ENCODE results near the gene LRRC75B.

LRRC75B gene

DNA sequence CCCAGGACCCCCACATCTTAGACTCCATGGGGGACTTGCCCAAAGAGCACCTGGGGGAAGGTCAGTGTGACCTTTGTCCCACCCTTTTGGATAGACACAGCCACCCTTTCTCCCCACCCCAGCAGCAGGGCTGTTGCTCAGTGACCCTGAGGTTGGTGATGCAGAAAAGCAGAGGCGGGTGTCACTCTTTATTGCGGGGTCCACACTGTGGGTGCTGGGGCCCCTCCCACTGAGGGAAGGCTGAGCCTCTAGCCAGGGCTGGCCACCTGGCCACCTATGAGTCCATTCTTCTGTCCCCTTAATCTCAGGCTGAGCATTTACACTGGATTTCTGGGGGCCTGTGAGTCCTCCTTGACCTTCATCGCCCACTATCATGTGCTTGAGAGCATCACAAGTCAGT, 7.4 kb downstream of the LRRC75B start:
- no peak for DNase-seq (ENCODE audit: low read depth, low spot score)

DNA sequence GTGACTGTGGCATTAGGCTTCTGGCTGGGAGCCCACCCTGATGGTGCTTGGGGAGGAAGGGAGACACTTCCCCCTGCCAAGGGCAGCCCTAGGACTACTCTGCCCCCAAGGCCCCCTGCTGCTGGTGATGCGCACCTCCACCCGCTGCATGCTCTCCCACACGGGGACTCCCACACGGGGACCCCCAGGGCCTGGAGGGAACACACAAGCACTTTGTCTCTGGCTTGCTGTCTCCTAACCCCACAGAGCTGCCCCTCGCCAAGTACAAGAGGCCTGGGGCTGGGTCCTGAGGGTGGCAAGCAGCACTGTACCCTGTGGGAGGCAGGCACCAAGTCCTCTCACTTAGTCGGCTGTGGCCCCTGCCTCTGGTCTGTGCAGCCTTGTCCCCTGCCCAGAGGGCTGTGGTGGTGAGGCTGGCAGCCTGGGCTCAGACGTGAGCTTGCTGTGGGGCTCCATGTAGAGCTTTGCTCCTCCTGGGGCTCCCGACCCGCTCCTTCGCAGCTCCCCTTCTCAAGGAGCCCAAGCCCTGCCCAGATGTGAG, 7.9 kb downstream of the LRRC75B start:
- no peak for DNase-seq (ENCODE audit: low read depth, low spot score)

DNA sequence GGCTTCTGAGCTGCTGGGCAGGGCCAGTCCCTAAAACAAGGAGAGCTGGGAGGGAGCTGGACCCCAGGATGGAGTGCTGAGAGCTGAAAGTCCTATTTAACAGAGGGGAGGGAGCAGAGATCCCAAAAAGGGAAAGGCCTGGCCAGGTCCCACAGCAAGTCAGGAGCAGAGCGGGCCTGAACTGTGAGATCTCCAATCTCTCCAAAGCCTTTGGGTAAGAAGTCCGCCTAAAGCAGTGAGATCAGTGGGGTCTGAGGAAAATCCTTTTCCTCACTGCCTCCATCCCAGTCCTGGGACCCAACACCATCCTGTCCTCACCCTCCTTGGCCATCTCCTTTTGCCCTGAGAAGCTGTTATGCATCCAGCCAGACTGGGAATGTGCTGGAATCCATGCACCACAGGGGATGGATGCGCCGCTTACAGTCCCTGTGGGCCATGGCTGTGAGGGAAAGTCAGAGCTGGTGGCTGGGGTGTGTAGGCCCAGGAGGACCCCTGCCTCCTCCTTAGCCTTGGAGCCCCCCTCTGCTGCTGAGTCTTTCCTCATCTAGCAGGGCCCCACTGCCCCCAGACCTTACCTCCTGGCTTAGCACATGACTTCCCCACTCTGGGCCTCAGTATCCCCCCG, 8.6 kb downstream of the LRRC75B start:
- DNase-seq (ENCODE audit: low read depth, low spot score), result no peak

DNA sequence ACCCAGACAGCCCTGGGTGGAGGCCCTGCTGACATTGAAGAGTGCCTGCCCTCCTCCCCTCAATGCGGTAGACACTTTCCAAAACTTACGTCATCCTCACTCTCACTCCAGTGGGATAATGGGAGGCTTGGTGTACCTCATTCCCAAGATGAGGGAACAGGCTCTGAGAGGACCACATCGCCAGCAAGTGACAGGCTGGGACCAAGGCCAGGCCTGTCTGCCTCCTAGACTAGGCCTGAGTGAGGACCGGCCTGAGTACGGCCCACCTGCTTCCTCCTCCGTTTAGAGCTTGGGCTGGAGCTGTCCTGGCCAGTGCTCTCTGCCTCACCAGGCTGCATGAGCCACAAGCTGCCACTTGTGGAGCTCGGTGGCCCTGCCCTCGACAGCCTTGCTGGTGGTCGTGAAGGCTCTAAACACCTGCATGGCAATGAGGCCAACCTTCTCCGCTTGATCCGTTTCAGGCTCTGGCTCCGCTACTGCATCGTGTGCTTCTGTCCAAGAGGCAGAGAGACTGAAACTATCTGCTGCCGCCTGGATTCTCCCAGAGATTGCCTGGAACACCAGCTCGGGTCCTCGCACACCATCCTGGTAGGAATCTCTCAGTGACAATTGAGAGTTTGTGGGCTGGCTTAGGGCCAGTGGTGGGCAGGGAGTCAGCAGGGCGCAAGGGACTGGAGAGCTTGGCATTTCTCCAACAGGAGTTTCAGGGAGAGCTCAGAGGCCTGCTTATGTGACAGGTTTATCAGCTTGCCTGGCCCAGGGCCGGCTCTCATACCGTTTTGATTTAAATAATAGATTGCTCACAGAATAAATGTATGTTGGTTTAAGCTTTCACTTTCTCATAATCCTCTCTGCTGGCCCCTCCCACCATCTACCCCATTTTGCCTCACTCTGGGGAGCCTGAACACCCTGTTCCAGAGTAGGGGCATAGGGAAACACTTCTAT, 9.4 kb downstream of the LRRC75B start:
- DNase-seq (ENCODE audit: low read depth, low spot score), result no peak

DNA sequence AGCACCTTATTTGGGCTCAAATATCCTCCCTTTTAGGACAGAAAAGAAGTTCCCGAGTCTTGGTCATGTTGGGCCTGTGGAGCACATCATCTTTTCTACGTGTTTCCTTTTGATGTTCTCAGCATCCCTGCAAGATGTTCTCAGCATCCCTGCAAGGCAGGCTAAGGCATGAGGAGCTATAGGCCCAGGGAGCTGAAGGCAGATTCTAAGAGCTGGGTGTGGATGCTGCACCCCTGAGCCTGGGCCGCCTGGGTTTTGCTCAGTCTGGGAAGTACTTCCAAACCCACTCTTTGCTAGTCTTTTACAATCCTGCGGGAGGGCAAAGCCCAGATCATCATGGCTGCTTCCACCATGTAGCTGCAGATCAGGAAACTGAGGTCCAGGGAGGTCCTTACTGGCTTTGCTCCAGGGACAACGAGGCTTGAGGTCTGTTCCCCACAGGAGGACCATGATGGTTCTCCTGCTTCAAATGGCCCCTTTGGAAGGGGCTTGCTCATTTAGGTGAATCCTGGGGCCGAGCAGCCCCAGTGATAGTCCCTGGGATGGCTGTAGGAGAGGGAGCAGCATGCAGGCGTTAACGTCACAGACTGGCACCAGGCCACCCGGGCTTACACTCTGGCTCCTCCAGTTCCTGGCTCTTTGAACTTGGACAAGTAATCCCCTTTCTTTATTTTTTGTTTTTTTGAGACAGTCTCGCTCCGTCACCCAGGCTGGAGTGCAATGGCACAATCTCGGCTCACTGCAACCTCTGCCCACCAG, 10.6 kb downstream of the LRRC75B start:
- no peak for DNase-seq (ENCODE audit: low read depth, low spot score)

DNA sequence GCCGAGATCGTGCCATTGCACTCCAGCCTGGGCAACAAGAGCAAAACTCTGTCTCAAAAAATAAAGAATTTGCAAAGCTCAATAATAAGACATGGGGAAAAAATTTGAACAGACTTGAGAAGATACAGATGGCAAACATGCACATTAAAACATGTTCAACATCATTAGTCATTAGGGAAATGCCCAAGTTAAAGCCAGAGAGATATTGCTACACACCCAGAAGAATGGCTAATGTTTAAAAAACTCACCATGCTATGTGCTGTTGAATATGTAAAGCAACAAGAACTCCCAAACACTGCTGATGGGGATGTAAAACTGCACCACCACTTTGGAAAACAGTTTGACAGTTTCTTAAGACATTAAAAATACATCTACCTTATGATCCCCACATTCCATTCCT, 12.6 kb downstream of the LRRC75B start:
- no peak for DNase-seq (ENCODE audit: low read depth, low spot score)

DNA sequence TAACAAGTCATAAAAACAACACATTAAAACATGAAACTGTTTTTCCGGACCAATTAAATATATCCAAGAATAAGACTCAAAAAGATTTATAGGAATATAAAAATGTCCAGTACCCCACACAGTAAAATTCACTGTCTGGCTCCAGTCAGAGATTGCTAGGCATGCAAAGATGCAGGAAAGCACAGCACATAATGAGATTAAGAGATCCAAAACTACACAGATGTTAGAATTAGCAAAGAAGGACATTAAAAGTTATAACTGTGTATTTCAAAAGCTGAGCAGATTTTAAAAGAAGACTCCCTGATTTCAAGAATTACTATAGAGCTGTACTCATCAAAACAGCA, 13.6 kb downstream of the LRRC75B start:
- no peak for DNase-seq (ENCODE audit: low read depth, low spot score)

DNA sequence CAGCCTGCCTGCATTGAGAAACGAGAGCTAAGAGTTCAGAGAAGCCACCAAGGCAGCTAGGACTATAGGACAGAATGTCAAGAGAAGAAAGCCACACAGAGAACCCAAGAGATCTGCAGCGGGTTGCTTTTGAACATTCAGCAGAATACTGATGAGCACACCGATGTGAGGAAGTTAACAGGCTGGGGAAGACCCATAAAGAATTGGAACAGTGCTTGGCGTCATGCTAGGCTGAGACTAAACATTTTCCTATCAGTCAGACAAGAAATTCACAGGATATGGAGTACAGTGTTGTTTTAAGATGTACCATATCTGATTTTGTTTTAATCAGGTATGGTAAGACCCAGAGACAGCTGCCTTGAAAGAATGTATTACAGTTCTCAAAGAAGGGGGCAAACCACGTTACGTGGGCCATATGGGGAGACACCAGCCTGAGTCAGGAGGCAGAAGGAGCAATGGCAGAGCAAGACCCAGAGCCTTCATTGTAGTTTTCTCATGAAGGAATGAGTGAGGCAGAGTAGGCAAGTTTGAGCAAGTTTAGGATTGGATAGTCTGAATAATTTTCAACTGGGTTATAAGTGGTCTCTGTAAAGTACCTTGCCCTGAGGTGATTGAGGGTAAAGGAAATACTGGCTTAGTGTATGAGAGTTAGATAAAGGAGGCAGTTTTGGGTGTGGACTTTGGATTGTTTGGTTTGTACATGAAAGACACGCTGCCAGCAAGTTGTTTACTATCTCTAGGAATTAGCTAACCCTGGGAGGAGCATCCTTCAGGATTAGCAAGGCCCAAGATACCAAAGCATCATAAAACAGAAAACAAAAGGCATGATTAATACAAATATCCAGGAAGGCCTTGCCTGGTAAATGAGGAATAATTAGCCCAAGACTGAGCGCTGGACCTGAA, 14.3 kb downstream of the LRRC75B start:
- DNase-seq (ENCODE audit: low read depth, low spot score), result no peak

DNA sequence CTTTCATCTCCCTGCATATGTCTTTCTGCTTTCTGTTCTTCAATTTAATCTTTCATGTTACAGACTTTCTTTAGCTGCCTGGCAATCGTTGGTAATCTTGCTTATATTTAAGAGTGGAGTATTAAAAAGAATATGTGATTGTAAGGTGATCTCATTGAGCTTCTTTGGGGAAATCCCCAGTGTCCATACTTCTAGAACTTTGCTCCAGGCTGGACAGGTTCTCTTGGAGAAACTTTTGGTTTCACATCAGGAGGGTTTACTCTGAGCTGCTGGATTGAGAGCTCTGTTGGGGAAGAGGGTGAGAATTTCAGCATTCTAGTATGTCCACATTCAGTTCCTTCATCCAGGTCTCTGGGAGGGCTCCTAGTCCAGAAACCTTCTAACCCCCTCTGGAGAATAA, 16.1 kb downstream of the LRRC75B start:
- DNase-seq (ENCODE audit: low read depth, low spot score), result no peak

DNA sequence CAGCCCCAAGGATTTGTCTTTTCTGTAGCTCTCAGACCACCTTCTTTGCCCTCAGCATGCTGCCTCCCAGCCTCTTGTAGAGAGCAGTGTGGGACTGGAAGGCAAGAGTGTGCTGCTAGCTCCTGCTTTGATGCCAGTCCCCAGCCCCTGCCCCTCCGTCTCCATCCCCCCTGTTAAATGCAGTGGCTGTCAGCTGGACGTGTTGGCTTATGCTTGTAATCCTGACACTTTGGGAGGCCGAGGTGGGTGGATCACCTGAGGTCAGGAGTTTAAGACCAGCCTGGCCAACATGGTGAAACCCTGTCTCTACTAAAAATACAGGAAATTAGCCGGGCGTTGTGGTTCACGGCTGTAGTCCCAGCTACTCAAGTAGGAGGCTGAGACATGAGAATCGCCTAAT, 21.6 kb downstream of the LRRC75B start:
- DNase-seq (ENCODE audit: low read depth, low spot score), result no peak

DNA sequence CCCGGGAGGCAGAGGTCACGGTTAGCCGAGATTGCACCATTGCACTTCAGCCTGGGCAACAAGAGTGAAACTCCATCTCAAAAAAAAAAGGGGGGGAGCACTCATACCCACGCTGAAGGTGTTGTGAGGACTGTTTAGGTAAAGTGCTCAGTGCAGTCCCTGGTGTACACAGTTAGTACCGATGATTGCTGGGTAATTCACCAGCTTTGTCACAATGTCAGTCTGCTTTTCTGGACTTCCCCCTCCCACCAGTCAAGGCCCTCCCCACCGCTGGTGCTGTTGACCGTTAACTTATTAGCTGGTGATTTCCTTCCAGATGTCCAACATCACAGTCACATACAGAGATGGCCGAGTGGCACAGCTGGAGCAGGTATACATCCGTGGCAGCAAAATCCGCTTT, 25.2 kb downstream of the LRRC75B start:
- DNase-seq (ENCODE audit: low read depth, low spot score), result no peak

DNA sequence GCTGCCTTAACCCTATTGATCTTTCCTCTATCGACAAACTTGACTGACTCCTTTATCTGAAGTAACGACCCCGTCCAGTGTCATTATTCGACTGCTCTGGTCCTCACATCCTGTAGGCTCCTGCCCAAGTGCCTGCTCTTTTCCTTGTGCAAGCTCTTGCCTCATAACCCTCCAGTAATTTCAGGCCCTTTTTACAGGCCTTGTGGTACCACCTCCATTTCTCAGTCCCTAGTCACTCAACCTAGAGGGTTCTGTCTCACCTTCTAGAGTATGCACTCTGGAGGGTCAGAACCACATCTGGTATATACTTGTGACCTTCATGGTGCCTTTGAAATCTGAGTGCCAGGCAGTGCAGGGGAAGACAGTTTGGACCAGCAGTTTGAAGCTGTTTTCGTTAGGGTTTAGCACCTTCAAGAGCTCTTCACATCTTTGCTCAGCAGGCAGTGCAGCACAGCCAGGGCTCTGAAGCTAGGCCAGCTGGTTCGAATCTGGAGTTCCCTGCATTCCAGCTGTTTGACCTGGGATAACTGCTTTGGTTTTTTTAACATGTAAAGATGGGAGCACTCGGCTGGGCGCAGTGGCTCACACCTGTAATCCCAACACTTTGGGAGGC, 25.9 kb downstream of the LRRC75B start:
- DNase-seq (ENCODE audit: low read depth, low spot score), result no peak

DNA sequence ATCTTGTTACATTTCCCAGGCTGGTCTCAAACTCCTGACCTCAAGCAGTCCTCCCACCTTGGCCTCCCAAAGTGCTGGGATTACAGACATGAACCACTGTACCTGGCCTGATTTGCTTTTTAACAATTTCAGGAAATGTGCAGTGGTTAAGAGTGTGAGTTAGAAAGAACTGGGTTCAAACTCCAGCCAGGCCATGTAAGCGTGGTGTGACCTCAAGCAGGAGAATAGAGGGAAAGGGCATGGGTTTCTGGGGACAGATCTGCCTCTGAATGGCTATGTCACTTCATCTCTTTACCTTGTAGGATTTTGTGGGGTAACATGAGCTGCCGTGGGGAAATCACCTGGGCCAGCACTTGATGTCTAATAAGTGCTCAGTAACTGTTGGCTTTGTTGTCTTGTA, 27.8 kb downstream of the LRRC75B start:
- no peak for DNase-seq (ENCODE audit: low read depth, low spot score)

DNA sequence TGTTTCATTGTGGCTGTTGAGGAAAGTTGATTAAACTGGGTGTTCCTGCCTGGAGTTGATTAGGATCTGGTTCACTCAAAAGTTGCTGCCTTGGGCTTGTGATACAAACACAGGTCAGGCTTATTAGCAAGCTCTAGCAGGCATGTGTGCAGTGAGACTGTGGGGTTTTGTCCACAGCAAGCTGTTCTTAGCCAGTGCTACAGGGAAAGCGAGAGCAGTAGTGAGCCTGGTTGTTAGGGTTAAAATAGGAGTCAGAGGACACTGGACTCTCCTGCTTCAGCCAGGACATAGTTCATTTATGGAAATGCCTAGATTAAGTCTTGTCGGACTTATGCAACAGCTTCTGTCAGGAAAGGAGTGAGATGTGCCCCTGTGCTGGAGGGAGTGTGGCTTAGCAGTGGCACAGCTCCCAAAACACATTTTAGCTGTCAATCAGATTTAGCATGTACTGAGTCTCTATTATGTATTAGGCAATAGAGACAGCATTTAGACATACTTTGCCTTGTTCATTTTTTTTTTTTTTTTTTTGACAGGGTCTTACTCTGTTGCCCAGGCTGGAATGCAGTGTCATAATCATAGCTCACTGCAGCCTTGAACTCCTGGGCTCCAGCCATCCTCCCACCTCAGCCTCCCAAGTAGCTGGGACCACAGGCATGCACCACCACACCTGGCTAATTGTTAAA, 28.4 kb downstream of the LRRC75B start:
- DNase-seq (ENCODE audit: low read depth, low spot score), result no peak

DNA sequence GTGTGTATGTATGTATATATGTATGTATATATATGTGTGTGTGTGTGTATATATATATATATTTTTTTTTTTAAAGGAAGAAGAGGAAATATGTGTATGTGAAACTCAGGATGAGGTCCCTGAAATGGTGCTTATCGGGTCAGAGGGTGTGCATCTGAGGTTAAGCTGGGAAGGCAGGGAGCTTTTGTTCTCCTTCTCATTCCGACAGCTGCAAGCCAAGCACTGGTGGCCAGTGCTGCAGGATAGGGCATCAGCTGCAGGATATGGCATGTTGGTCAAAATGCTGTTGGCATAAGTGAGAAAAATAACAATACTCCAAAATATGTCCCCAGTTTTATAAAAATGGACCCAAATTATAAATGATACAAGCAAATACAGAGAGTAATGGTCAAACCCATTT, 29.6 kb downstream of the LRRC75B start:
- DNase-seq (ENCODE audit: low read depth, low spot score), result no peak

DNA sequence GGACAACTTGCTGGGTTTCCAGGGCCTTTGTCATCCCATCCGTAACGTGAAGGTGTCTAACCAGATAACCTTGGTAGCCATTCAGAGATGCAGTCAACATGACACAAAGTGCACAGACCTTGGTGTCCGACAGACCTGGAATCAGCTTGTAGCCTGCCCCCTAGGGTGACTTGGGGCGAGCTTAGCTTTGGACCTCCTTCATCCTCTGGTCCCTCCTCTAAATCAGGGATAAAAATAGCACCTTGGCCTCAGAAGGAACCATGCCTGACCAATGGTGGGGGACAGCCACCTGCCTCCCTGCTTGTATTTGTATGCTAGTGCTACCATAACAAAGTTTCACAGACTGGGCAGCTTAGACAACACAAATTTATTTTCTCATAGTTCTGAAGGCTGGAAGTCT, 33.4 kb downstream of the LRRC75B start:
- no peak for DNase-seq (ENCODE audit: low read depth, low spot score)

DNA sequence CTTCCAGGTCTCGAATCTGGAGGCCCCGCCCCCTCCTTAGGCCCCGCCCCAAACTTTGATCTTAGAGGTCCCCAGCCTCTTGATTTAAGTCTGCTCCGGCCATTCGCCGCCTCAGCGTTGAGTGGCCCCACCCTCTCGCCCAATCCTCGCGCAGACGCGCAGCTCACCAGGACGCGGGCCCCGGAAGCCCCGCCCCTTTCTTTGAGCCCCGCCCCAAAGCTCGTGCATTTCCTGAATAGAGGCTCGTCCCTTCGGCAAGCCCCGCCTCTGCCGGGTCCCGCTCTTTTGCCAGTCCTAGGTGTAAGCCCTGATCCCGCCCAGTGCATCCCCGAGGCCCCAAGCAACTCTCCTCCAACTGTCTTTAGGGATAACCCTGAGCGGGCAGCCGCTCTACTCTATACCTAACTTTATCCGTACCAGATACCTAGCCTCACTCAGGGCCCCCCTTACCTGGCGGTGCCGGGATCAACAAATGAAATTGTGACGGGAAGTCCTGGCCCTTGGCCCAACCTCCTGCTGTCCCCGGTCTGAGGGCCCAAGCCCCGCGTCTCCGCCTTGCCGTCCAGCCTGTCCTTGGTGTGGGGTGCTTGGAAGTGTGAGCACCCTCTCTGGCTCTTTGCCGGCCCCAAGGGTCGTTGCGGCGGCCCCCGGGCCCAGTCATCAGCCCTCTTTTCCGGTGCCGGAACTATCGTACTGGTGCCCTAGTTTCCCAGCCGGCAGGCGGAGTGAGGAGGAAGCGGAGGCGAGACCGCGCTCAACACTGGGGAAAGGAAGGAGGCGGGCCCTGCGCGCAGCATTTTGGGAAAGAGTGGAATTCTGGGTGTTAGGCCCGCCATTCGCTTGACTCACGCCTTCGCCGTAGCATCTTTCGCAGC, 37.5 kb downstream of the LRRC75B start, which contains the start of gene SNRPD3:
TSS of gene SNRPD3 (plus strand) at position 835 of the 875 bp plus-strand sequence. CDS start 1,676 bp downstream, outside the sequence.
- peak; percentile 99 for DNase-seq (ENCODE audit: low read depth, low spot score)

DNA sequence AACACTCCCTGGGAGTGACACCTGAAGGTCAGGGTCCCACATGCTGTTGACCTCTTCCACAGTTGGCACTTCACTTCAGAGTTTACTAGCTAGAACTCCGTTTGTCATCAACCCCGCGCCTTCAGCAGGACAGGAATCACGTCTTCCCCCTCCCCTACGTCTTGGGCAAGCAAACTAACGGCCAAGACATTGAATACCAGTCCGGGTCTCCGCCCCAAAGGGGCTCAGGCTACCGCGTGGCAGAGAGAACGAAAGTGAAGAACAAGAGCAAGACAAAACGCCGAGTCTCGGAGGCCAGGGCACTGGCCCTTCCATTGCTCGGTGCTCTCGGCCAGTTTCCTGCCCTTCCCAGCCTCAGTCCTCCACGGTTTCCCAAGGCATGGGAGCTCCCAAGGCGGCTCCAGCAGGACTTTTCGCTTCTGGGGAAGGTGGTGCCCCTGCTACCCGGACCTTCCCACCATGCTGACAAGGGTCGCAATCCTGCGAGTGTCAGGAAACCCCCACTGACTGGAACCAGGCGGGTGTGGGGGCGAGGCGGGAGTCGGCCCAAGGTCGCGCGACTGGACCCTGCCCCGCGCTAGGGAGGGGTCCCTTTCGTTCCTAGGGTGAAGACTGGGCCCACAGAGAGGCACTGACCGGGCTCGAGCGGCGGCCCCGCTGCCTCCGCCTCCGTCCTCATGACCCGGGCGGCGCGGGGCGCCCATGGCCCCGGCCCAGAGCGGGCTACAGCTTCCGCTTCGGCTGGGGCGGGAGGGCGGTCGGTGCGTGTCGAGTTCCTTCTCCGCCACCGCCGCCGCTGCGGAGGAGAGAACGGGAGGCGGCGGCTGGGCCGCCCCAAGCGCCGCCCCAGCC, 38.3 kb downstream of the LRRC75B start, which contains the start of gene GUCD1:
TSS of gene GUCD1 (minus strand) at position 826 of the 852 bp plus-strand sequence. CDS start at position 679, 147 bp downstream.
- DNase-seq (ENCODE audit: low read depth, low spot score), result no peak
